Natural killer cell (primary cell): ENCODE data around the gene USH2A. TPM values are rescaled to one million over a fixed set of nuclear protein-coding genes. Genes with fewer than 3 reads are reported as not detected.

Experiments
- ATAC-seq, 3 donors: fragments of 150-1000 bp in 2 of 3; fragments of 200-7000 bp in 1 of 3; cut with Tn5 transposase; 1 replicate in 1 of 3; 2 replicates in 2 of 3; pipeline ENCODE4 v1.10.0; 2021; ENCODE audit warnings: mild to moderate bottlenecking in 2 of 3, moderate library complexity in 2 of 3
- DNase-seq, 2 donors: peaks; one replicate each; pipeline versions ENCODE4 v3.0.0 to v3.0.0-alpha.2; 2013 to 2021; ENCODE audit warnings: mixed read lengths in 1 of 2
- H3K27ac ChIP-seq: one replicate; pipeline ENCODE4 v1.5.1; 2013; ENCODE audit warnings: mild to moderate bottlenecking, low read length
- H3K27me3 ChIP-seq: one replicate; pipeline ENCODE4 v1.6.1; 2013; ENCODE audit warnings: low read length; ENCODE audit not compliant: control insufficient read depth, insufficient read depth
- H3K36me3 ChIP-seq: one replicate; pipeline ENCODE4 v1.6.1; 2013; ENCODE audit warnings: low read length; ENCODE audit not compliant: control insufficient read depth, insufficient read depth
- H3K4me1 ChIP-seq: one replicate; pipeline ENCODE4 v1.6.1; 2013; ENCODE audit warnings: low read length; ENCODE audit not compliant: control insufficient read depth, insufficient read depth
- H3K4me3 ChIP-seq: one replicate; pipeline ENCODE4 v1.5.1; 2013; ENCODE audit warnings: low read length
- H3K9me3 ChIP-seq: one replicate; pipeline ENCODE4 v1.6.1; 2013; ENCODE audit warnings: low read length; ENCODE audit not compliant: control insufficient read depth, insufficient read depth
- H3K27ac Mint-ChIP-seq, 2 donors: one replicate each; pipeline ENCODE4 v1.8.0; 2022; ENCODE audit warnings: mild to moderate bottlenecking in 2 of 2, mixed read lengths in 2 of 2, moderate library complexity in 1 of 2
- H3K27me3 Mint-ChIP-seq, 2 donors: one replicate each; pipeline ENCODE4 v1.8.0; 2022; ENCODE audit warnings: low read depth in 2 of 2, mixed read lengths in 2 of 2
- H3K36me3 Mint-ChIP-seq: one replicate; pipeline ENCODE4 v1.8.0; 2022; ENCODE audit warnings: mixed read lengths
- H3K4me1 Mint-ChIP-seq, 2 donors: one replicate each; pipeline ENCODE4 v1.8.0; 2022; ENCODE audit warnings: mixed read lengths in 2 of 2
- H3K4me3 Mint-ChIP-seq: one replicate; pipeline ENCODE4 v1.8.0; 2022; ENCODE audit warnings: mild to moderate bottlenecking, moderate library complexity, mixed read lengths
- H3K9me3 Mint-ChIP-seq, 2 donors: one replicate each; pipeline ENCODE4 v1.8.0; 2022; ENCODE audit warnings: mixed read lengths in 2 of 2
- CTCF ChIP-seq: fragments of 200-600 bp; IDR thresholded peaks from one replicate; pipeline ENCODE4 v1.8.0; 2022; ENCODE audit warnings: antibody characterized with exemption
- WGBS: methylation state at CpG from one replicate; pipeline ENCODE4 v1.1.7; 2013; ENCODE audit warnings: missing lambda C conversion rate; ENCODE audit not compliant: insufficient coverage; 5-methylcytosine and 5-hydroxymethylcytosine counted together
- intact Hi-C: fragments of 100-400 bp; cut with micrococcal nuclease; formaldehyde crosslinking; loops from one replicate; pipeline ENCODE4 v1.14.2; 2022
- total RNA-seq, 4 donors: library from RNA; stranded (reverse); fragments of 120-200 nt in 1 of 4; gene quantifications; one replicate each; pipeline versions ENCODE4 v1.2.3 to v1.2.4, GENCODE V29; 2013 to 2022

USH2A gene
- total RNA-seq, 3 donors from 2014 or later (not counting 1 experiment from before 2014, with no cell fraction given) = not detected

GRCh38 chr1:216142921-216143320 is 280.3 kb downstream of the USH2A start:
- H3K4me3 ChIP-seq = no peak overlapping the region
- no peaks in the 10 kb centered on the region for H3K4me1 ChIP-seq
- no peaks in the 10 kb centered on the region for H3K27me3 Mint-ChIP-seq
- H3K9me3 ChIP-seq = no peaks in the 10 kb centered on the region
- H3K27me3 ChIP-seq = no peaks in the 10 kb centered on the region
- no peak for DNase-seq
- H3K36me3 ChIP-seq = no peaks in the 10 kb centered on the region
- no peak for ATAC-seq
- no peaks in the 10 kb centered on the region for H3K4me1 Mint-ChIP-seq
- peaks cover 6 to 13% of the 10 kb centered on the region in 2 donors for H3K9me3 Mint-ChIP-seq
- H3K36me3 Mint-ChIP-seq = no peaks in the 10 kb centered on the region
- 73% methylated on average over 2 of the region's 2 CpGs for WGBS
- TF ChIP-seq CTCF = no peak
- no peak overlapping the region for H3K27ac ChIP-seq
- no peak overlapping the region for H3K27ac Mint-ChIP-seq
- intact Hi-C loops = no loop called here
- no peak overlapping the region for H3K4me3 Mint-ChIP-seq

DNA sequence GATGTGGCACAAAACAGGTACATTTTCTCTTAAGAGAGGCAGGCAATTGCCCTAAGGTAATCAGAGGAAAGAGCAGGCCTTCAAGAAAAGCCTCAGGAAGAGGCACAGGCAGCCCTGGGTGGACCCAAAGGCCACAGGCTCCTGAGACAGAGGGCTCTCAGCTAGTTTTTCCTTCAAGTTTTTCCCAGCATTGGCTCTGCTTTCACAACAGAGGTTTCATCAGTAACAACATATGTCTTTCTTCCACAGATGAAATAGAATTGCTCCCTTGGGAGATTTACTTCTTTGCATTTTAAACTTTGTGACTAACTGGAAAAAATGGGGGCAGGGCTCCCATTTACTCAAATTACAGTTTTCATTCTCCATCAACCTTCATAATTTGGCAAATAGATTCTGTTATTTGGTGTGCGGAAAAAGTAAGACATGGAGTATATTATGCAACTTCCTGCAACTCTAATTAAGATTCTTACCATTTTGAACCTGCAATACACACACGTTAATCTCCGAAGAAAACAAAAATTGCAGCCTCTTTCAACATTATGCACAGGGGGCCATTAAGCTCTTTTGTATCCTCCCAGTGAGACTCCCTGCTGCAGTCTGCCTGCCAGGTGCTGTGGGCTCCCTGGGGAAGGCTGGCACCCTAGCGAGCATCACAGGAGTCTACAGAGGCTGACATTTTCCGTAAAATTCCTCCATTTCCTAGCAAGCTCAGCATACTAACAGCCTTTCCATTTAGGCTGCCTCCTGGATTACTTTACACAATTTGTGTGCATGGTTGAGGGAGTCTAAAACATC is 282.3 kb downstream of the USH2A start:
- TF ChIP-seq CTCF = no peak
- H3K4me1 Mint-ChIP-seq = no peaks in the 10 kb centered on the region
- WGBS = 70% methylated on average over 3 of the region's 5 CpGs

DNA sequence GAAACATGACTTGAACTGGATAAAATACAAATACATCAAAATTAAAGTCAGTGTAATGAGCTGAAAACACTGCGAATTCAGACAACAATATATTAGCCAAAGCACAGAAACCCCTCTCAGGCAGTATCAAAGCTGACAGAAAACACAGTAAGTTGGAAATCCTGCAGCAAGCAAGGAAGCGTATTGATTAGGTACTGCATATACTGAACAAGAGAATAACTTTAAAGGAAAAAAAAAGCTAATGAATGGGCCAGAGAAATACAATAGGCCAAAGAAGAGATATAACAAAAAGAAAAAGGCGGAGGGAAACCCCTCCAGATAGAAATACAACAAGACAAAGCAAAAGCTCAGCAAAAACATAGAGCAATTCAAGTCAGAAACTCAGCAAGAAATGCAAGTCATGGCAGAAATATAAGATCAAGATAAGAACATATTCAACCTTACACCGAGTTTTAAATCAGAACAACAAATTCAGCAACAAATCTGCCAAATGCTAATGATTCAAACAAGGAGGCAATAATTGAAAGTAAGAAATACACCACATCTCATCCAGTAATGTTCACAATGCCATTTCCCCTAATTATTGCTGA is 299.0 kb downstream of the USH2A start:
- H3K27ac Mint-ChIP-seq = no peak overlapping the region
- H3K27ac ChIP-seq = no peak overlapping the region
- no peaks in the 10 kb centered on the region for H3K4me1 ChIP-seq
- intact Hi-C loops = no loop called here
- no peak overlapping the region for H3K4me3 ChIP-seq
- no peaks in the 10 kb centered on the region for H3K27me3 ChIP-seq
- no peaks in the 10 kb centered on the region for H3K9me3 ChIP-seq
- H3K36me3 Mint-ChIP-seq = no peaks in the 10 kb centered on the region
- H3K4me3 Mint-ChIP-seq = no peak overlapping the region
- H3K27me3 Mint-ChIP-seq = no peaks in the 10 kb centered on the region
- DNase-seq = no peak
- 77% methylated on average over 3 of the region's 4 CpGs for WGBS
- no peaks in the 10 kb centered on the region for H3K36me3 ChIP-seq
- no peak for TF ChIP-seq CTCF
- no peak for ATAC-seq
- H3K9me3 Mint-ChIP-seq = peaks cover 16 to 22% of the 10 kb centered on the region in 2 donors
- H3K4me1 Mint-ChIP-seq = no peaks in the 10 kb centered on the region

More for the DNA sequence above, 282.3 kb downstream of the USH2A start:
- Histone ChIP-seq H3K36me3 (no peaks in the 10 kb centered on the region), H3K4me3 (no peak overlapping the region), H3K4me1 (no peaks in the 10 kb centered on the region), H3K27ac (no peak overlapping the region), H3K27me3 (no peaks in the 10 kb centered on the region), H3K9me3 (peaks cover 2% of the 10 kb centered on the region)
- no peak overlapping the region for H3K27ac Mint-ChIP-seq
- no peaks in the 10 kb centered on the region for H3K27me3 Mint-ChIP-seq
- no peak for DNase-seq
- no peak overlapping the region for H3K4me3 Mint-ChIP-seq
- intact Hi-C loops = no loop called here
- no peak for ATAC-seq
- peaks cover 6 to 8% of the 10 kb centered on the region in 2 donors for H3K9me3 Mint-ChIP-seq
- H3K36me3 Mint-ChIP-seq = no peaks in the 10 kb centered on the region
